Ascending aorta (tissue), 2 donors: ENCODE data around the gene KIZ. TPM values are rescaled to one million over a fixed set of nuclear protein-coding genes. Genes with fewer than 3 reads are reported as not detected.

Source experiments
- DNase-seq, 2 donors: peaks; one replicate each; pipeline ENCODE4 v3.0.0-alpha.2; 2019; ENCODE audit warnings: low spot score in 2 of 2
- H3K27ac ChIP-seq, 2 donors: fragments of 200-600 bp; sonication (generic); one replicate each; pipeline ENCODE4 v1.5.1; 2016 to 2017; ENCODE audit warnings: mild to moderate bottlenecking in 1 of 2
- H3K27me3 ChIP-seq: fragments of 200-600 bp; sonication (generic); one replicate; pipeline ENCODE4 v1.5.1; 2017
- H3K36me3 ChIP-seq, 2 donors: fragments of 200-600 bp; sonication (generic); one replicate each; pipeline ENCODE4 v1.5.1; 2016
- H3K4me1 ChIP-seq, 2 donors: fragments of 200-600 bp; sonication (generic); one replicate each; pipeline ENCODE4 v1.5.1; 2016 to 2017; ENCODE audit warnings: mild to moderate bottlenecking in 1 of 2
- H3K4me3 ChIP-seq, 2 donors: fragments of 200-600 bp; sonication (generic); one replicate each; pipeline ENCODE4 v1.5.1; 2016 to 2017; ENCODE audit warnings: mild to moderate bottlenecking in 1 of 2
- H3K9me3 ChIP-seq, 2 donors: fragments of 200-600 bp; sonication (generic); one replicate each; pipeline ENCODE4 v1.5.1; 2016
- CTCF ChIP-seq, 3 experiments: fragments of 200-600 bp in 2 of 3; fragments of 450-650 bp in 1 of 3; sonication (generic) in 2 of 3; IDR thresholded peaks; one replicate each; pipeline ENCODE4 v1.5.1; 2016 to 2019; ENCODE audit warnings: antibody characterized with exemption in 3 of 3, mild to moderate bottlenecking in 1 of 3, moderate library complexity in 1 of 3
- intact Hi-C: fragments of 100-400 bp; cut with DNase I; formaldehyde crosslinking; loops from one replicate; pipeline ENCODE4 v1.15.1; 2023
- total RNA-seq: library from RNA; depleted of rRNA; stranded (reverse); fragments of >200 nt; gene quantifications from one replicate; pipeline ENCODE4 v1.1.0, GENCODE V29; 2016

The KIZ gene
- total RNA-seq, 1 donor from 2014 or later, result 7.8 TPM

GRCh38 chr20:21279706-21280521 lies 154.0 kb downstream of the KIZ start:
- no peak for DNase-seq
- Histone ChIP-seq H3K4me3 (no peak overlapping the region), H3K36me3 (no peaks in the 10 kb centered on the region), H3K9me3 (no peaks in the 10 kb centered on the region), H3K27ac (no peak overlapping the region), H3K27me3 (no peaks in the 10 kb centered on the region), H3K4me1 (no peaks in the 10 kb centered on the region)
- intact Hi-C loops, result no loop called here
- no peak for TF ChIP-seq CTCF (IDR thresholded peaks at IDR 0.05)

- Histone ChIP-seq H3K36me3 (no peaks in the 10 kb centered on the region), H3K4me1 (no peaks in the 10 kb centered on the region), H3K27me3 (no peaks in the 10 kb centered on the region), H3K9me3 (no peaks in the 10 kb centered on the region), H3K4me3 (no peak overlapping the region), H3K27ac (no peak overlapping the region)
- no peak for DNase-seq
- intact Hi-C loops, result no loop called here
- no peak for TF ChIP-seq CTCF (IDR thresholded peaks at IDR 0.05)
Observed at GRCh38 chr20:21280522-21281016, 154.7 kb downstream of the KIZ start.

DNA sequence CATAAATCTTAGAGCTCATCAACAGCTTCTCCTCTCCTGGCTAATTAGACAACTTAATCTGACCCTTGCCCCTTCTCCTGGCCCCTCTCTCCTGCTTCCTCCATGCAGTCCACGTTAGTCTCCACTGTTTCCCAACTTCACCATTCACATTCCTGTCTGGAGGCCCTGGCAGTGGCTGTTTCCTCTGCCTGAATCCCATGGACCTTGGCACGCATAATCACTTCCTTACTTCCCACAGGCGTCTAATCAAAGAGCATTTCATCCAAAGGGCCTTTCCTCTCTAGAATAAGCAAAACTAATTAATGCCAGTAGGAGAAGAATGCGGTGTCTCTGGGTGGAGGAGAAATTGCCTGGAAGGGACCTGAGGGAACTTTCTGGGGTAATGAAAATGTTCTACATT lies 160.9 kb downstream of the KIZ start:
- H3K27ac ChIP-seq, result no peak overlapping the region
- no peaks in the 10 kb centered on the region for H3K36me3 ChIP-seq
- no peak overlapping the region for H3K4me3 ChIP-seq
- H3K27me3 ChIP-seq, result no peaks in the 10 kb centered on the region
- H3K9me3 ChIP-seq, result no peaks in the 10 kb centered on the region
- intact Hi-C loops, result no loop called here
- TF ChIP-seq CTCF (IDR thresholded peaks at IDR 0.05), result no peak
- no peaks in the 10 kb centered on the region for H3K4me1 ChIP-seq
- no peak for DNase-seq

DNA sequence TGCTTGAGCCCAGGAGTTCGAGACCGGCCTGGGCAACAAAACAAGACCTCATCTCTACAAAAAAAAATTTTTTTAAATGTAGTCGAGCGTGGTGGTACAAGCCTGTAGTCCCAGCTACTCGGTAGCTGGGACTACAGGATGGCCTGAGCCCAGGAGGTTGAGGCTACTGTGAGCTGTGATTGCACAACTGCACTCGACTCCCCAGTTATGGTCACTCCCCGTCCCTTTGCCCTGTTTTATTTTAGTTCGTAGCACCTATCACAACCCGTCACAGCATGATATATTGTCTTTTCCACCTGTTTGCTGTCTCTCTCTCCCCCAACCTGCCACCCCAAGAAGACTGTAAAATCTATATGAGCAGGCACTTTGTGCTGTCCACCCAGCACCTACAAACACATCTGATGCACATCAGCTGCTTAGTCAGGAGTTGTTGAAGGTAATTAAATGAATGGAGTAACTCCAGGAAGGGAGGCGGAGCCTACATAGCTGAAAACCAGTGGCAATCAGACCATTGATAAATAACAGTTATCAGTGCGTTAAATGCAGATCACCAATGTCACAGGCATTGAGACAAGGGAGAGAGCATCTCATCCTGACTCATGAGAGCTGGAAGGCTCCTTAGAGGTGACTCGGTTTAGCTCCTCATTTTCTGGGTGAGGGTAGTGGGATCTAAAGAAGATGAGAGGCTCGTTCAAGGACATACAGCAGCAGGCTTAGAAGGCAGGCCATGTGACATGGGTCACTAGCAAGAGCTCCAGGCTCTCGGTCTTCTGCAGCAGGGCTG lies 162.9 kb downstream of the KIZ start:
- intact Hi-C loops, result no loop called here
- Histone ChIP-seq H3K9me3 (no peaks in the 10 kb centered on the region), H3K4me3 (no peak overlapping the region), H3K27ac (no peak overlapping the region), H3K4me1 (no peaks in the 10 kb centered on the region), H3K36me3 (no peaks in the 10 kb centered on the region), H3K27me3 (no peaks in the 10 kb centered on the region)
- TF ChIP-seq CTCF (IDR thresholded peaks at IDR 0.05), result no peak
- DNase-seq, result no peak

DNA sequence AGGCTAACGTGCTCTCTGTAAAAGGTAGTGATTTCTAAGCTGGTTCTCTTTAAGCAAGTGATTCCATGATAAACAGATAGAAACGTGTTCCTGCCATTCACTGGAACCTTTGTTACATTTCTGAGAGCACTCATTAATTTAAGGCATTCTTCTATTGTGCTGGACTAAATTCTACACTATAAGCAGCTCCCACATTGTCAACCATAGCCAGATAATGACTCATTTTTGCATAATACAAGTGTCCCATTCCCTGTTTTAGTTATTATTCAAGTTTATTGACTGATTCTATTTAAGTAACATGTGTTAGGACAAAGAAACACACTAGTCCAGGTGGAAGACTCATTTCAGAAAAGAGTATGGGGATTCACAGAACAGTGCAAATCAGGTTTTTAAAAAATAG lies 163.8 kb downstream of the KIZ start:
- no peak overlapping the region for H3K4me3 ChIP-seq
- TF ChIP-seq CTCF (IDR thresholded peaks at IDR 0.05), result no peak
- H3K4me1 ChIP-seq, result no peaks in the 10 kb centered on the region
- H3K9me3 ChIP-seq, result no peaks in the 10 kb centered on the region
- no peaks in the 10 kb centered on the region for H3K27me3 ChIP-seq
- H3K27ac ChIP-seq, result no peak overlapping the region
- intact Hi-C loops, result no loop called here
- DNase-seq, result no peak
- no peaks in the 10 kb centered on the region for H3K36me3 ChIP-seq
